ENCODE data around the gene KLRC3.
"Not testable (repeated sequence)": the region's sequence is repeated elsewhere in the genome, so short reads cannot be mapped to it uniquely, and the experiment has no call there.

Gene KLRC3

DNA sequence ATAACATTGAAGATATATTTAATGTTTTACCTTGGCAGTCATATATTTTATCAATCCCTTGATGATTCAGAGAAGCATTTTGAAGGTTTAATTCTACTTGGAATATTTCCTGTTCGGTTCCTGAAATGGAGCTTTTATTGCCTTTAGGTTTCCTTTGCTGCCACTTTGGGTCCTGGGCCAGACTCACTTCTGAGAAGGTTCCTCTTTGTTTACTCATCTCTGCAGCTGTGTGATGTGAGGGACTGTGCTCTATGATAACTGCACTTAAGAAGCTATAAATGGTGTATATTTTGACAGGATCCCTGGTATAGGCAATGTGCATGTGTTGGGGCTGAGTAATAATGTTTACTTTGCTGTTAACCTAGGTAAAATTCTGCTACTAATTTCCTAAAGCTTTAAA lies at the start of gene KLRC3:
Gene KLRC3 (minus strand): TSS at position 262 of the 400 bp plus-strand sequence. CDS start 45 bp downstream, at position 217.
- Mint-ChIP-seq H3K27ac (peak within 1 kb of the TSS; percentile 68), H3K4me3 (peak within 1 kb of the TSS; percentile 36)
- H3K27me3 Mint-ChIP-seq; DNase-seq; H3K4me1 Mint-ChIP-seq (ENCODE audit: low read depth); H3K36me3 Mint-ChIP-seq (ENCODE audit: low read depth); H3K9me3 Mint-ChIP-seq: not testable (repeated sequence)

GRCh38 chr12:10469701-10470100 lies 49.3 kb upstream of the KLRC3 start:
- Mint-ChIP-seq H3K4me3 (no peak overlapping the region), H3K27me3 (peaks cover 21% of the 10 kb centered on the region), H3K27ac (no peak overlapping the region), H3K9me3 (peaks cover 3% of the 10 kb centered on the region), H3K4me1 (ENCODE audit: low read depth) (no peaks in the 10 kb centered on the region), H3K36me3 (ENCODE audit: low read depth) (no peaks in the 10 kb centered on the region)
- no peak for DNase-seq

GRCh38 chr12:10466311-10466710 lies 45.9 kb upstream of the KLRC3 start:
- Mint-ChIP-seq H3K27me3 (peaks cover 31% of the 10 kb centered on the region), H3K27ac (no peak overlapping the region), H3K9me3 (peaks cover 2% of the 10 kb centered on the region), H3K4me3 (no peak overlapping the region), H3K4me1 (ENCODE audit: low read depth) (no peaks in the 10 kb centered on the region), H3K36me3 (ENCODE audit: low read depth) (no peaks in the 10 kb centered on the region)
- DNase-seq: no peak

- no peak overlapping the region for H3K4me3 Mint-ChIP-seq
- H3K27ac Mint-ChIP-seq: no peak overlapping the region
- H3K9me3 Mint-ChIP-seq: peaks cover 41% of the 10 kb centered on the region
- H3K27me3 Mint-ChIP-seq: peaks cover 3% of the 10 kb centered on the region
- DNase-seq: no peak
- peaks cover 4% of the 10 kb centered on the region for H3K36me3 Mint-ChIP-seq (ENCODE audit: low read depth)
- H3K4me1 Mint-ChIP-seq (ENCODE audit: low read depth): peaks cover 5% of the 10 kb centered on the region
Measured at GRCh38 chr12:10457760-10458159, 37.4 kb upstream of the KLRC3 start.

DNA sequence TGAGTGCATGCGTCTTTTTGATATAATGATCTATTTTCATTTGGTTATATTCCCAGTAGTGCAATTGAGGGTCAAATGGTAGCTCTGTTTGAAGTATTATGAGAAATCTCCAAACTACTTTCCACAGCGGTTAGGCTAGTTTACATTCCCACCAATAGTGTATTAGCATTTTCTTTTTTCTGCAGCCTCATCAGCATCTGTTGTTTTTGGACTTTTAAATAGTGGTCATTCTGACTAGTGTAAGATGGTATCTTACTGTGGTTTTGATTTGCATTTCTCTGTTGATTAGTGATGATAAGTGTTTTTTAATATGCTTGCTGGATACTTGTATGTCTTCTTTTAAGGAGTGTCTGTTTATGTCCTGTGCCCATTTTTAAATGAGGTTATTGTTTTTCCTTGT lies 36.5 kb upstream of the KLRC3 start:
- peaks cover 4% of the 10 kb centered on the region for H3K36me3 Mint-ChIP-seq (ENCODE audit: low read depth)
- peaks cover 5% of the 10 kb centered on the region for H3K4me1 Mint-ChIP-seq (ENCODE audit: low read depth)
- DNase-seq: no peak
- no peak overlapping the region for H3K4me3 Mint-ChIP-seq
- H3K9me3 Mint-ChIP-seq: peaks cover 40% of the 10 kb centered on the region
- peaks cover 2% of the 10 kb centered on the region for H3K27me3 Mint-ChIP-seq
- H3K27ac Mint-ChIP-seq: no peak overlapping the region

DNA sequence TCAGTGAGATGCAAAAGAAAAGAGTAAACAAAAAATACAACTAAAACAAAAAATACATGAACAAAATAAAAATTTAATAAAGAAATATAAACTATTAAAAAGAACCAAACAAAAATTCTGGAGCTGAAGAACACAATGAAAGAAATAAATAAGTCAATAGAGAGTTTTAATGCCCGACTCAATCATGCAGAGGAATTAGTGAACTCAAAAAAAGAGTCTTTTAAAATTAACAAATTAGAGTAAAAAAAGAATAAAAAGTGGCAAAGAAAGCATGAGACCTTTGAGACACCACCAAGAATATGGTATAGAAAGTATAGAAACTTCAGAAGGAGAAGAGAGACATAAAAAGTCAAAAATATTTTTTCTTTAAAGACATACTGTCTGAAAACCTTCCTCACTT lies 35.4 kb upstream of the KLRC3 start:
- Mint-ChIP-seq H3K36me3 (ENCODE audit: low read depth) (peaks cover 4% of the 10 kb centered on the region), H3K4me3 (no peak overlapping the region)

DNA sequence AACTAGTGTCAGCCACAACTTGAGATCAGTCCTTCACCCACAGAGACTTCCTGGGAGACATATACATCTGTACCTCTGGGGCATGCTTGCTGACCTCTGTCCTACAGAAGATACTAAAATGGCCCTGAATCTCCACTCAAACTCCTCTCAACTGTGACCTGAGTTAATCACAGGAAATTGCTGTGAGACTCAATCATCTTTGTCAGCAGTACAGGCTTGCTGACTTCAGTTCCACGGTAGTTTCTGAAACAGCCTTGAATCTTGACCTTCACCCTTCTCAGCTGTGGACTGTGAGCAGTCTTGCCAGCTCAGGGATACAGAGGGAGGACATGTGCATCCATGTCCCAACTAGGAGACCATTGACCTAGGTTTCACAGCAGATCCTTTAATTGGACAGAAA lies 34.1 kb upstream of the KLRC3 start:
- Mint-ChIP-seq H3K9me3 (peaks cover 32% of the 10 kb centered on the region), H3K4me1 (ENCODE audit: low read depth) (peaks cover 5% of the 10 kb centered on the region), H3K27ac (no peak overlapping the region), H3K27me3 (peaks cover 4% of the 10 kb centered on the region), H3K4me3 (no peak overlapping the region), H3K36me3 (ENCODE audit: low read depth) (peaks cover 4% of the 10 kb centered on the region)
- no peak for DNase-seq

More for the DNA sequence above, 35.4 kb upstream of the KLRC3 start:
- H3K9me3 Mint-ChIP-seq: peaks cover 38% of the 10 kb centered on the region
- DNase-seq: no peak
- H3K27me3 Mint-ChIP-seq: no peaks in the 10 kb centered on the region
- peaks cover 5% of the 10 kb centered on the region for H3K4me1 Mint-ChIP-seq (ENCODE audit: low read depth)
- H3K27ac Mint-ChIP-seq: no peak overlapping the region

DNA sequence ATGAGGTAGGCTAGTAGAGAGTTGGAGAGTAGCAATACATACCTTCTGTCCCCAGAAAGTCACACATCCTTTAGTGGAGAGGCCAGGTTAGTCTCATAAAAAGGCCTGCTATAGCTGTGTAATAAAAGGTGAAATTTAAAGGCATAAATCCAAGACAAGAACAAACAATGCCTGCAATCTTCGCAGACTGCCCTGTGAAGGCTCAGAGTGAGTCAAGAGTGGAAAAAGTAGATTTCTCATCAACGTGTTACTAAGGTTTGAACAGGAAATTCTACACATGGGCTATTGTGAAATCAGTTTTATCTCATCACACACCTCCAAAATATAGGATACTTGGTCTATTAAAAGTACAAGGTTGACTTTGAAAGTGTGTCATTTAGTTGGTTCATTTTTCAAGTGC lies 32.8 kb upstream of the KLRC3 start, which contains the start of gene KLRC1:
Gene KLRC1 (minus strand): TSS at position 222 of the 400 bp plus-strand sequence. CDS start 2,221 bp downstream, outside the sequence.
- peaks cover 4% of the 10 kb centered on the region for H3K27me3 Mint-ChIP-seq
- peaks cover 4% of the 10 kb centered on the region for H3K36me3 Mint-ChIP-seq (ENCODE audit: low read depth)
- H3K9me3 Mint-ChIP-seq: peaks cover 31% of the 10 kb centered on the region
- DNase-seq: no peak
- H3K4me1 Mint-ChIP-seq (ENCODE audit: low read depth): peaks cover 5% of the 10 kb centered on the region
- peak within 1 kb of the TSS; percentile 47 for H3K4me3 Mint-ChIP-seq
- H3K27ac Mint-ChIP-seq: peak within 1 kb of the TSS; percentile 44

DNA sequence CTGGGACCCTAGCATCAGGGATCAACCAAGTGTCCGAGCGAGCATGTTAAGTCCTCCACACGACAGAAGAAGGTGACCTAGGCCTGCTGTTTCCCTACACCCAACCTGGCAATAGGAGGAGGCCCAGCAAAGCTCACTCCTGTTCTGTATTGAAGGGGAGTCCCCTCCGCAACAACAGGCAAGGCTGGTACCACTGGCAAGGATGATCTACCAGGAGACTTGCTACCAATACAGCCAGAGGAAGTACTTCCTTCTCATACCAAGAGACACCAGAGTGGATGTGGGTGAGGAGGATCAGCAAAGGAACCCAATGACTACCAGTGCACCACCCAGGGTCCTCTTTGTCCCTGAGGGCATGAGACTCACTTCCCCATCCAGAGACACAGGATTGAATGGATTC lies 27.8 kb upstream of the KLRC3 start:
- Mint-ChIP-seq H3K4me3 (peak overlapping the region; percentile 15), H3K36me3 (ENCODE audit: low read depth) (no peaks in the 10 kb centered on the region), H3K9me3 (no peaks in the 10 kb centered on the region), H3K27me3 (peaks cover 4% of the 10 kb centered on the region), H3K27ac (no peak overlapping the region), H3K4me1 (ENCODE audit: low read depth) (peaks cover 5% of the 10 kb centered on the region)
- DNase-seq: no peak

GRCh38 chr12:10446052-10446451 lies 25.7 kb upstream of the KLRC3 start:
- not testable (repeated sequence) for H3K36me3 Mint-ChIP-seq (ENCODE audit: low read depth); H3K27me3 Mint-ChIP-seq; H3K27ac Mint-ChIP-seq; H3K4me3 Mint-ChIP-seq; H3K9me3 Mint-ChIP-seq; H3K4me1 Mint-ChIP-seq (ENCODE audit: low read depth); DNase-seq

GRCh38 chr12:10441144-10441543 lies 20.7 kb upstream of the KLRC3 start:
- not testable (repeated sequence) for H3K27ac Mint-ChIP-seq; DNase-seq; H3K4me3 Mint-ChIP-seq; H3K36me3 Mint-ChIP-seq (ENCODE audit: low read depth); H3K27me3 Mint-ChIP-seq; H3K4me1 Mint-ChIP-seq (ENCODE audit: low read depth); H3K9me3 Mint-ChIP-seq

DNA sequence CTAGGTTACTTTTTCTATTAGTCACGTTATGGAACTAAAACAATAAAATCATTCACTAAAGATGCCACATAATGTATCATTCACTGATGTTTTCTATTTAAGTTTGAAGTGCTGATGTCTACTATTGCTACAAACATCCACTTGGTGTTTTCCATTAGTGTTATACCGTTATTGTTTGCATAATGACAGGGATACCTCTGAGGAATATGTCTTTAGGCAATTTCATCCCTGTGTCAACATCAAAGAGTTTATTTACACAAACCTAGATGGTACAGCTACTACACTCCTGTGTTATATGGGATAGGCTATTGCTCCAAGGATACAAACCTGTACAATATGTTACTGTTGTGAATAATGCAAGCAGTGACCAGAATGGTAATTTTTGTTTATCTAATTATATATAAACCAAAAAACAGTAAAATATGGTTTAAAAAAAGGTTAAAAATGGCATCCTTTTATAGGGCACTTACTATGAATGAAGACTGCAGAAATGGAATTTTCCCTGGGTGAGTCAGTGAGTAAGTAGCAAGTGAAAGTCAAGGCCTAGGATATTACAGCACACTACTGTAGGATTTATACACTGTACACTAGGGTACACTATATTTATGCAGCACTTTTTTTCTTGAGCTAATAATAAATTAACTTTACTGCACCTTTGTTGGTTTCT lies 19.3 kb upstream of the KLRC3 start:
- not testable (repeated sequence) for H3K27me3 Mint-ChIP-seq; H3K9me3 Mint-ChIP-seq; H3K4me1 Mint-ChIP-seq (ENCODE audit: low read depth); H3K4me3 Mint-ChIP-seq; H3K36me3 Mint-ChIP-seq (ENCODE audit: low read depth); DNase-seq; H3K27ac Mint-ChIP-seq

DNA sequence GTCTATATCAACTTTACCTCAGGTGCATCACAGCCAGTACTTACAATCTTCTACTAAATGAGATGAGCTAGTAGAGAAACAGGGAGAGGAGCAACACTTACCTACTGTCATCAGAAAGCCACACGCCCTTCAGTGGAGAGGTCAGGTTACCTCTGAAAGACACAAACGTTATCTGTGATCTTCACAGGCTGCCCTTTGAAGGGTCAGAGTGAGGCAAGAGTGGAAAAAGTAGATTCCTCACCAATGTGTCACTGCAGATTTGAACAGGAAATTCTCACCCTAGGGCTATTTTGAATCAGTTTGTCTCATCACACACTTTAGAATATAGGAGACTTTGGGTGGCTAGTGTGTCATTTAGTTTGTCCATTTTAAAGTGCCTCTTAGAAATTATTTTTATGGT lies 17.2 kb upstream of the KLRC3 start:
- H3K27me3 Mint-ChIP-seq; H3K4me3 Mint-ChIP-seq; H3K36me3 Mint-ChIP-seq (ENCODE audit: low read depth); H3K4me1 Mint-ChIP-seq (ENCODE audit: low read depth); H3K27ac Mint-ChIP-seq; H3K9me3 Mint-ChIP-seq; DNase-seq: not testable (repeated sequence)

DNA sequence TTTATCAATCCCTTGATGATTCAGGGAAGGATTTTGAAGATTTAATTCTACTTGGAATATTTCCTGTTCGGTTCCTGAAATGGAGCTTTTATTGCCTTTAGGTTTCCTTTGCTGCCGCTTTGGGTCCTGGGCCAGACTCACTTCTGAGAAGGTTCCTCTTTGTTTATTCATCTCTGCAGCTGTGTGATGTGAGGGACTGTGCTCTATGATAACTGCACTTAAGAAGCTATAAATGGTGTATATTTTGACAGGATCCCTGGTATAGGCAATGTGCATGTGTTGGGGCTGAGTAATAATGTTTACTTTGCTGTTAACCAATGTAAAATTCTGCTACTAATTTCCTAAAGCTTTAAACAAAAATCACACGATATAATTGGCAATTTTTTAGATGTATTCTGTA lies 15.4 kb upstream of the KLRC3 start, which contains the start of gene KLRC2:
Gene KLRC2 (minus strand): TSS at position 195 of the 400 bp plus-strand sequence. CDS start 24 bp downstream, at position 171.
- H3K4me3 Mint-ChIP-seq; DNase-seq; H3K9me3 Mint-ChIP-seq; H3K4me1 Mint-ChIP-seq (ENCODE audit: low read depth); H3K36me3 Mint-ChIP-seq (ENCODE audit: low read depth); H3K27me3 Mint-ChIP-seq: not testable (repeated sequence)
- H3K27ac Mint-ChIP-seq: peak within 1 kb of the TSS; percentile 41

DNA sequence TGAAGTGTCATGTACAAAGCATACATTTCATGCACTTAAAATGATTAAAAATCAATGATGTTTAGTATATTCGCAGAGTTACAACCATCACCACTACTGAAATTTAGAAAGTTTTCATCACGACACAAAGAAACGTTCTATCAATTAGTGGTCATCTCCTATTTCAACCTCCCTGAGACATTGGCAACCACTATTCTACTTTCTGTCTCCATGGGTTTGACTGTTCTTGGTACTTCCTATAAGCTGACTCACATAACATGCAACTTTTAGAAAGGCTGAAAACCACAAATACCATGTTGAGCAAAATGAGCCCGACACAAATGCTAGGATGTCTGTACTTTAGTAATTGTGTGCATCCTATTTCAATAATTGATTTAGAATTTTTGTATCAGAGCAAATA lies 10.2 kb upstream of the KLRC3 start:
- H3K27ac Mint-ChIP-seq; H3K4me1 Mint-ChIP-seq (ENCODE audit: low read depth); DNase-seq; H3K4me3 Mint-ChIP-seq; H3K27me3 Mint-ChIP-seq; H3K9me3 Mint-ChIP-seq; H3K36me3 Mint-ChIP-seq (ENCODE audit: low read depth): not testable (repeated sequence)

DNA sequence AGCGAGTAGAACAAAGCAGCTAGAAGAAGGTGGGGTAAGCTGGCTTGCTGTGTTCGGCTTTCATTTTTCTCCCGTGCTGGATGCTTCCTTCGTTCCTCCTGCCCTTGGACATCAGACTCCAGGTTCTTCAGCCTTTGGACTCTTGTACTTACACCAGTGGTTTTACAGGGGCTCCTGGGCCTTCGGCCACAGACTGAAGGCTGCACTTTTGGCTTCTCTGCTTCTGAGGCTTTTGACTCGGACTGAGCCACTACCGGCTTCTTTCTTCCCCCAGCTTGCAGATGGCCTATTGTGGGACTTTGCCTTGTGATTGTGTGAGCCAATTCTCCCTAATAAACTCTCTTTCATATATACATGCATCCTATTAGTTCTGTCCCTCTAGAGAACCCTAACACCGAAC lies 5.5 kb upstream of the KLRC3 start:
- not testable (repeated sequence) for H3K4me1 Mint-ChIP-seq (ENCODE audit: low read depth); DNase-seq; H3K27me3 Mint-ChIP-seq; H3K36me3 Mint-ChIP-seq (ENCODE audit: low read depth); H3K27ac Mint-ChIP-seq; H3K9me3 Mint-ChIP-seq; H3K4me3 Mint-ChIP-seq
